MCF 10A (cell line): ENCODE measurements around the gene PRRX2. TPM values are rescaled to one million over a fixed set of nuclear protein-coding genes. Genes with fewer than 3 reads are reported as not detected.

Source experiments
- BruUV-seq: library from RNA; stranded (reverse); fragments of 400-500 nt; replicated peaks from 2 replicates; lab custom pipeline; 2021; lab: Mats Ljungman, UMichigan
- CTCF ChIA-PET: fragments of 300-600 bp; sonication (Branson Sonifier 250); formaldehyde crosslinking; extraction: SDS; loops from one replicate; lab custom pipeline; 2021; ENCODE audit warnings: antibody characterized with exemption, inconsistent platforms; lab: Yijun Ruan, JAX
- POLR2A ChIA-PET: fragments of 300-600, 350-650 bp; sonication (Branson Sonifier 250); formaldehyde crosslinking; extraction: SDS; loops from one replicate; lab custom pipeline; 2020; ENCODE audit warnings: antibody characterized with exemption, inconsistent platforms; lab: Yijun Ruan, JAX
- DNase-seq: peaks from one replicate; pipeline ENCODE4 v3.0.0-alpha.2; 2018; ENCODE audit not compliant: unreplicated experiment
- H3K27ac Mint-ChIP-seq: one replicate; pipeline ENCODE4 v1.8.0; 2022; ENCODE audit warnings: mild to moderate bottlenecking, low read depth, mixed read lengths; ENCODE audit not compliant: unreplicated experiment
- H3K27me3 Mint-ChIP-seq: one replicate; pipeline ENCODE4 v1.8.0; 2022; ENCODE audit warnings: mixed read lengths; ENCODE audit not compliant: insufficient read depth, unreplicated experiment
- H3K36me3 Mint-ChIP-seq: one replicate; pipeline ENCODE4 v1.8.0; 2022; ENCODE audit warnings: mild to moderate bottlenecking, moderate library complexity, mixed read lengths; ENCODE audit not compliant: insufficient read depth, unreplicated experiment
- H3K4me1 Mint-ChIP-seq: one replicate; pipeline ENCODE4 v1.8.0; 2022; ENCODE audit warnings: mixed read lengths; ENCODE audit not compliant: insufficient read depth, unreplicated experiment
- H3K4me3 Mint-ChIP-seq: one replicate; pipeline ENCODE4 v1.8.0; 2022; ENCODE audit warnings: mild to moderate bottlenecking, moderate library complexity, mixed read lengths; ENCODE audit not compliant: unreplicated experiment
- H3K9me3 Mint-ChIP-seq: one replicate; pipeline ENCODE4 v1.8.0; 2022; ENCODE audit warnings: mixed read lengths; ENCODE audit not compliant: unreplicated experiment
- CTCF ChIP-seq: fragments of 200-600 bp; IDR thresholded peaks from one replicate; pipeline ENCODE4 v1.8.0; 2022; ENCODE audit warnings: antibody characterized with exemption, mild to moderate bottlenecking; ENCODE audit not compliant: unreplicated experiment
- intact Hi-C: fragments of 100-400 bp; cut with micrococcal nuclease; formaldehyde crosslinking; loops from 2 replicates; pipeline ENCODE4 v1.14.1; 2022
- total RNA-seq: library from RNA; stranded (reverse); gene quantifications from 2 replicates; pipeline ENCODE4 v1.2.3, GENCODE V29; 2022

The PRRX2 gene
- total RNA-seq, 1 experiment from 2014 or later = not detected

GRCh38 chr9:129650680-129651235, 14.7 kb upstream of the PRRX2 start:
- Mint-ChIP-seq H3K4me1 (peaks cover 13% of the 10 kb centered on the region), H3K36me3 (no peaks in the 10 kb centered on the region), H3K27ac (peak overlapping the region; percentile 36), H3K4me3 (no peak overlapping the region), H3K27me3 (no peaks in the 10 kb centered on the region), H3K9me3 (peaks cover 10% of the 10 kb centered on the region)
- no peak for DNase-seq
- intact Hi-C loops = no loop called here
- ChIA-PET POLR2A (interaction anchor here (2.2 kb wide), 1 partner anchor 76 kb away, joined by 4 read pairs; no protein-coding TSS in a partner anchor), CTCF (interaction anchor here (0.7 kb wide), 1 partner anchor 133 kb away, joined by 3 read pairs; no protein-coding TSS in a partner anchor)
- no peak for TF ChIP-seq CTCF
- no TSS peak for BruUV-seq

GRCh38 chr9:129653823-129654553, 11.5 kb upstream of the PRRX2 start:
- CTCF ChIA-PET = no interaction called here
- intact Hi-C loops = no loop called here
- H3K9me3 Mint-ChIP-seq = no peaks in the 10 kb centered on the region
- H3K27ac Mint-ChIP-seq = no peak overlapping the region
- POLR2A ChIA-PET = no interaction called here
- H3K4me3 Mint-ChIP-seq = no peak overlapping the region
- H3K4me1 Mint-ChIP-seq = peaks cover 13% of the 10 kb centered on the region
- no peak for DNase-seq
- no TSS peak for BruUV-seq
- no peaks in the 10 kb centered on the region for H3K27me3 Mint-ChIP-seq
- no peaks in the 10 kb centered on the region for H3K36me3 Mint-ChIP-seq
- TF ChIP-seq CTCF = no peak

GRCh38 chr9:129654554-129655040, 10.8 kb upstream of the PRRX2 start:
- TF ChIP-seq CTCF = no peak
- BruUV-seq = no TSS peak
- POLR2A ChIA-PET = no interaction called here
- Mint-ChIP-seq H3K4me1 (peaks cover 13% of the 10 kb centered on the region), H3K27ac (no peak overlapping the region), H3K36me3 (no peaks in the 10 kb centered on the region), H3K4me3 (no peak overlapping the region), H3K9me3 (no peaks in the 10 kb centered on the region), H3K27me3 (no peaks in the 10 kb centered on the region)
- intact Hi-C loops = no loop called here
- no peak for DNase-seq
- CTCF ChIA-PET = no interaction called here

GRCh38 chr9:129655154-129655553, 10.3 kb upstream of the PRRX2 start:
- TF ChIP-seq CTCF = no peak
- intact Hi-C loops = no loop called here
- ChIA-PET POLR2A (no interaction called here), CTCF (no interaction called here)
- Mint-ChIP-seq H3K4me1 (peaks cover 11% of the 10 kb centered on the region), H3K27me3 (no peaks in the 10 kb centered on the region), H3K4me3 (no peak overlapping the region), H3K27ac (no peak overlapping the region), H3K9me3 (no peaks in the 10 kb centered on the region), H3K36me3 (no peaks in the 10 kb centered on the region)
- no peak for DNase-seq
- no TSS peak for BruUV-seq
